ENCODE results near the gene RBCK1. TPM values are rescaled to one million over a fixed set of nuclear protein-coding genes. Genes with fewer than 3 reads are reported as not detected.
A peak's percentile ranks its signal among the peaks of the same experiment; 100 is the strongest.

The RBCK1 gene
- total RNA-seq, 1 donor from 2014 or later = 202 TPM

DNA sequence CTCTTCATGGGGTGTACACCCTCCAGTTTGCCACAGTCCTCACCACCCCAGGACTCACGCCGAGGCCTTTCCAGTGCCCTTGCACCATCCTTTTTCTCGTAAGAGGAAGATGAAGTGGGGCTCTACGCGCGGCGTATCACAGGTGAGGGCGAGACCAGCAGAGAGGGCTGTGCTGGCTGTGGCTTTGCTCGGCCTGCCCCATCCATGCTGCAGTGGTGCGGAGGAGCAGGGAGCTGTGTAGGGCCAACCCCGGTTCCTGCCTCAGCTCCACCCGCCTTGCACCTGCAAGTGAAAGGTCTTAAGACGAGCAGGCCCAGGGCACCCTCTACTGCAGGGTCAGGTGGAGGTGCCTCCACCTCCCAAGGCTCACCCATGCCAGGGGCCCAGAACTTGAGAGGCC lies 24.1 kb downstream of the RBCK1 start:
- FAIRE-seq (no peak), DNase-seq (ENCODE audit: low read depth) (no peak)
- Histone ChIP-seq H3K4me3 (ENCODE audit: low read depth, low read length) (no peak overlapping the region), H3K27me3 (ENCODE audit: control insufficient read depth, insufficient read depth, low read length) (no peaks in the 10 kb centered on the region), H3K36me3 (ENCODE audit: control insufficient read depth, insufficient read depth, low read length) (peaks cover 36% of the 10 kb centered on the region)
- TF ChIP-seq, protein P1, sequence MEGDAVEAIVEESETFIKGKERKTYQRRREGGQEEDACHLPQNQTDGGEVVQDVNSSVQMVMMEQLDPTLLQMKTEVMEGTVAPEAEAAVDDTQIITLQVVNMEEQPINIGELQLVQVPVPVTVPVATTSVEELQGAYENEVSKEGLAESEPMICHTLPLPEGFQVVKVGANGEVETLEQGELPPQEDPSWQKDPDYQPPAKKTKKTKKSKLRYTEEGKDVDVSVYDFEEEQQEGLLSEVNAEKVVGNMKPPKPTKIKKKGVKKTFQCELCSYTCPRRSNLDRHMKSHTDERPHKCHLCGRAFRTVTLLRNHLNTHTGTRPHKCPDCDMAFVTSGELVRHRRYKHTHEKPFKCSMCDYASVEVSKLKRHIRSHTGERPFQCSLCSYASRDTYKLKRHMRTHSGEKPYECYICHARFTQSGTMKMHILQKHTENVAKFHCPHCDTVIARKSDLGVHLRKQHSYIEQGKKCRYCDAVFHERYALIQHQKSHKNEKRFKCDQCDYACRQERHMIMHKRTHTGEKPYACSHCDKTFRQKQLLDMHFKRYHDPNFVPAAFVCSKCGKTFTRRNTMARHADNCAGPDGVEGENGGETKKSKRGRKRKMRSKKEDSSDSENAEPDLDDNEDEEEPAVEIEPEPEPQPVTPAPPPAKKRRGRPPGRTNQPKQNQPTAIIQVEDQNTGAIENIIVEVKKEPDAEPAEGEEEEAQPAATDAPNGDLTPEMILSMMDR (IDR thresholded peaks at IDR 0.05; ENCODE audit: insufficient read depth, low read length, severe bottlenecking) = no peak

DNA sequence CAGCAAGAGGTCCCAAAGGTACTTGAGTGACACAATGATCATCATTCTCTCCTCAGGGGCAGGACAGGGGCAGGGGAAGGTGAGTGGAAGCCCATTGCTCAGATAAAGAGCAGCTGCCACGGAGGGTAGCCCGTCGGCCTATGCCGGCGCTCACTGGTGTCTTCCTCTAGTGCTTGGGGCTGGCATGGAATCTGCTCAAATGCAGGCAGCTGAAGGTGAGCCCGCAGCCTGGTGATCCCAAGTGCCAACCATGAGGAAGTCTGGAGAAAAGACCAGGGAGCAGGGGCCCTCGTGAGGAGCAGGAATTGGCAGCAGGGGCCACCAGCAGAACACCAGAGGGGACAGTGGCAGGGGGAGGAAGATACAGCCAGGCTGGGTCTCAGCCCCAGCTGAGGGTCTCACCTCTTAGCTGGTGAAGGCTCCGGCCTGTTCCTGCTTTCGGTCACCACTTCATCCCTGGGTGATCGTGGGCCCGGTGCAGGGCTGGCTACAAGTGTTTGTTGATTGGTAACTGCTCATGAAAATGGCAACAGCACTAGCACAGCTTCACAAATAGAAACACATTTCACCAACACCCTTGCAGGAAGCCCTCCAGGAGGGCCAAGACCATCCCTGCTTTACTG lies 24.7 kb downstream of the RBCK1 start:
- Histone ChIP-seq H3K4me3 (ENCODE audit: low read depth, low read length) (no peak overlapping the region), H3K36me3 (ENCODE audit: control insufficient read depth, insufficient read depth, low read length) (peaks cover 34% of the 10 kb centered on the region), H3K27me3 (ENCODE audit: control insufficient read depth, insufficient read depth, low read length) (no peaks in the 10 kb centered on the region)
- DNase-seq (ENCODE audit: low read depth) (no peak), FAIRE-seq (no peak)
- TF ChIP-seq, protein P1 (IDR thresholded peaks at IDR 0.05; ENCODE audit: insufficient read depth, low read length, severe bottlenecking) = no peak

DNA sequence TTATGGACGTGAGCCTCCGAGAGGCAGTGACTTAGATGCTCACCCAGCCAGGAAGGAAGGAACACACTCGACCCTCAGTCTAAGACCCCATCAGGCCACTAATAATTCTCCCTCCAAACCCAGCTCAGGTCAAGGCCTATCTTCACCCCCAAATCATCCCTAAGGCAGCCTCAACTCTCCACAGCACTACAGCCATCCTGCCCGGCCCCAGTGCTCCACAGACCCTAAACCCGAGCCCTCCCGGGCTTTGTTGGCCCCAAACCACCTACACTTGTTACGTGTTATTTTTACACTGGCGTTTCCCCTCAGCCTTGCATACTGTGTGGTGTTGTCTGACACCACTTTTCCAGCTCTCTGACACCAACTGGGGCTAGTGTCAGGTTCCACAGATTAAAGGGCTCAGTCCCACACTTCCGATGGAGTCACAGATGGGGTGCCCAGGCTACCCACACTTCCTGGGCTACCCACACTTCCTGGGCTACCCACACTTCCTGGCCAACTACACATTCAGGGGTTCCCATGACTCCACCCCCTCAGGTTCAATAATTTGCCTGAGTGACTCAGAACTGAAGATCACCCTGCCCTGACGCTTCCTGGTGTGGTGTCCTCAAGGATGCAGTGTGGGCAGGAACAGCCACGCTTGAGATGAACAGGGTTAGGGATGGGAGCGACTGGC lies 25.3 kb downstream of the RBCK1 start:
- TF ChIP-seq, protein P1 (IDR thresholded peaks at IDR 0.05; ENCODE audit: insufficient read depth, low read length, severe bottlenecking) = no peak
- FAIRE-seq (peak; percentile 58), DNase-seq (ENCODE audit: low read depth) (peak; percentile 58)
- H3K36me3 ChIP-seq (ENCODE audit: control insufficient read depth, insufficient read depth, low read length) = peaks cover 32% of the 10 kb centered on the region
- no peaks in the 10 kb centered on the region for H3K27me3 ChIP-seq (ENCODE audit: control insufficient read depth, insufficient read depth, low read length)
- H3K4me3 ChIP-seq (ENCODE audit: low read depth, low read length) = no peak overlapping the region

DNA sequence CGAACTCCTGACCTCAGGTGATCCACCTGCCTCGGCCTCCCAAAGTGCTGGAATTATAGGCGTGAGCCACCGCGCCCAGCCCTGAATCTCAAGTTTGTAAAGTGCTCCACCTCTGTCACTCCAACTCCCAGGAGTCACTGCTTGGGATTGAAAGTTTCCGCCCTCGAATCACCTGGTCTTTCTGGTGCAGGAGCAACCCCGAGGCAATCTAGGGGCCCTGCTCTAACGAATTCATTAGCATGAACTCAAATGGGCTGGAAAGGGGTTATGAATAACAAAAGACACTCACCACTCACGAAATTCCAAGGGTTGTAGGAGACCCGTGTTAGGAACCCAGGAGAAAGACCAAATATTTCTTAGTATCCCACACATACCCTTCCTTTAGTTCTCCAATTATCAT lies 26.1 kb downstream of the RBCK1 start:
- DNase-seq (ENCODE audit: low read depth) = no peak
- Histone ChIP-seq H3K4me3 (ENCODE audit: low read depth, low read length) (no peak overlapping the region), H3K36me3 (ENCODE audit: control insufficient read depth, insufficient read depth, low read length) (peaks cover 34% of the 10 kb centered on the region), H3K27me3 (ENCODE audit: control insufficient read depth, insufficient read depth, low read length) (no peaks in the 10 kb centered on the region)
- no peak for FAIRE-seq
- TF ChIP-seq, protein P1 (IDR thresholded peaks at IDR 0.05; ENCODE audit: insufficient read depth, low read length, severe bottlenecking) = no peak

DNA sequence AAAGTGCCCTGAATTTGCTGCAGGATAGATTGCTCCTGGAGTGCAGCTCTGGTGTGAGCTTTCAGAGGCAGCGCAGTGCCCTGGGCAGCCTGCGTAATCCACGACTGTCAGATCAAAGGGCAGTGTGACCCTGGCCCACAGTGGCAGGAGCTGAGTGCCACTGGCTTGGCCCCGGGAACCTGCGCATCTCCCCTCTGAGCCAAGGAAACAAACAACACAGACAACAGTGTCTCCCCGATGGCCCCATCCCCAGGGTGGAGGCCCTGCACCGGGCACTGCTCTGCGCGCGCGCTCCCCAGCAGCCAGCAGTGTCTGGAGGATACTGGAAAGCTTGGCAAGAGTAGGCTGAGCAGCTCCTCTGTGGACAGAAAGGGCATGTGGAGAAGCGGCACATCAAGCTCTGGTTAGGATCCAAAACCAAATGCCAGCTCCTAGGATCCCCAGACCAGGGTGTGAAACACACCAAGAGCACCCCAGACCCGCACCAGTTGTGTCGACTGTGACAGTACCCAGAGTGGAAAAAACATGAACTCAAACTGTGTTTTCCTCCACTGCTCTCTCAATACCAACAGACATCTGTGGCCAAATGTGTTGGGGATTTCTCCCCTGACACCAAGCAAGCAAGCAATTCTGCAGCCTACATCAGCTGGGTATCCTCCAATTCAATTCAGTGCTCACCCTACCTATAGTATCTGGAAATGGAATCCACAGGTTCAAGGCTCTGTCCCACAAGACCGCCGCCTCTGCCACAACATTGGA lies 26.7 kb downstream of the RBCK1 start:
- TF ChIP-seq, protein P1 (IDR thresholded peaks at IDR 0.05; ENCODE audit: insufficient read depth, low read length, severe bottlenecking) = no peak
- Histone ChIP-seq H3K27me3 (ENCODE audit: control insufficient read depth, insufficient read depth, low read length) (no peaks in the 10 kb centered on the region), H3K36me3 (ENCODE audit: control insufficient read depth, insufficient read depth, low read length) (peaks cover 36% of the 10 kb centered on the region), H3K4me3 (ENCODE audit: low read depth, low read length) (no peak overlapping the region)
- DNase-seq (ENCODE audit: low read depth) (no peak), FAIRE-seq (no peak)
